Panc1 (cell line): ENCODE results near the gene PSMA2. TPM values are rescaled to one million over a fixed set of nuclear protein-coding genes. Genes with fewer than 3 reads are reported as not detected.

Experiments
- ATAC-seq: fragments of 200-7000 bp; cut with Tn5 transposase; 2 replicates; pipeline ENCODE4 v1.9.1; 2020; ENCODE audit warnings: mild to moderate bottlenecking, moderate library complexity
- BruUV-seq: library from RNA; stranded (reverse); fragments of 400-500 nt; replicated peaks from 2 replicates; lab custom pipeline; 2021; lab: Mats Ljungman, UMichigan
- CTCF ChIA-PET: fragments of 300-600 bp; sonication (Branson Sonifier 250); formaldehyde crosslinking; loops from one replicate; lab custom pipeline; 2022; ENCODE audit warnings: antibody characterized with exemption; lab: Charles Lee
- POLR2A ChIA-PET: fragments of 300-600 bp; sonication (Branson Sonifier 250); formaldehyde crosslinking; loops from one replicate; lab custom pipeline; 2022; ENCODE audit warnings: antibody characterized with exemption; lab: Charles Lee
- DNase-seq: peaks from one replicate; pipeline ENCODE4 v3.0.0-alpha.2; 2010; ENCODE audit warnings: low read depth, low spot score
- H3K27ac ChIP-seq: 2 replicates; pipeline ENCODE4 v1.5.1; 2011; ENCODE audit warnings: mild to moderate bottlenecking, low read length, inconsistent platforms
- H3K27me3 ChIP-seq: fragments of 200-500 bp; sonication (Bioruptor generic); 2 replicates; pipeline ENCODE4 v1.6.0; 2014; ENCODE audit warnings: low read length, inconsistent platforms; ENCODE audit not compliant: control insufficient read depth, insufficient read depth
- H3K36me3 ChIP-seq: fragments of 200-500 bp; sonication (Bioruptor generic); 2 replicates; pipeline ENCODE4 v1.5.1; 2014; ENCODE audit warnings: inconsistent platforms, mild to moderate bottlenecking, low read length, moderate library complexity; ENCODE audit not compliant: control insufficient read depth, insufficient read depth
- H3K4me1 ChIP-seq: 2 replicates; pipeline ENCODE4 v1.5.1; 2011; ENCODE audit warnings: inconsistent platforms, mild to moderate bottlenecking, low read length, moderate library complexity; ENCODE audit not compliant: control insufficient read depth, insufficient read depth
- H3K4me3 ChIP-seq, 2 experiments: 2 replicates each; pipeline ENCODE4 v1.5.1; 2011 to 2012; ENCODE audit warnings: low read depth in 2 of 2, low read length in 2 of 2, mild to moderate bottlenecking in 2 of 2, inconsistent platforms in 1 of 2, moderate library complexity in 1 of 2
- H3K9me3 ChIP-seq: fragments of 200-500 bp; sonication (Bioruptor generic); 2 replicates; pipeline ENCODE4 v1.5.1; 2014; ENCODE audit warnings: low read depth, mild to moderate bottlenecking, inconsistent platforms, low read length, moderate library complexity; ENCODE audit not compliant: control insufficient read depth, insufficient read depth
- POLR2AphosphoS5 ChIP-seq: IDR thresholded peaks from 2 replicates; pipeline ENCODE4 v1.6.1; 2012; ENCODE audit warnings: mild to moderate bottlenecking, low read depth, low read length, moderate library complexity
- REST ChIP-seq, 2 experiments: IDR thresholded peaks; 2 replicates each; pipeline ENCODE4 v1.6.1; 2011 to 2012; ENCODE audit warnings: low read depth in 2 of 2, control low read depth in 1 of 2, low read length in 1 of 2, mild to moderate bottlenecking in 1 of 2, moderate library complexity in 1 of 2; ENCODE audit not compliant: insufficient read depth in 1 of 2
- SIN3A ChIP-seq: IDR thresholded peaks from 2 replicates; pipeline ENCODE4 v1.6.1; 2012; ENCODE audit warnings: low read depth, mild to moderate bottlenecking, low read length, moderate library complexity, borderline replicate concordance; ENCODE audit not compliant: insufficient read depth
- TCF7L2 ChIP-seq: IDR thresholded peaks from 2 replicates; pipeline ENCODE4 v1.6.1; 2011; ENCODE audit warnings: mild to moderate bottlenecking, low read depth, low read length, inconsistent platforms
- in situ Hi-C: cut with HindIII; loops from 2 replicates; pipeline ENCODE4 v1.10.0; 2016; ENCODE audit warnings: low sequenced_read_pairs, low pct_unique_long_range_greater_than_20kb
- intact Hi-C: fragments of 100-400 bp; cut with micrococcal nuclease; formaldehyde crosslinking; loops from one replicate; pipeline ENCODE4 v1.10.0; 2022; ENCODE audit not compliant: unreplicated experiment
- total RNA-seq: library from RNA; stranded (reverse); gene quantifications from one replicate; pipeline ENCODE4 v1.2.1, GENCODE V29; 2021; ENCODE audit not compliant: unreplicated experiment
- TF ChIP-seq, protein P1 (sequence below): fragments of 450-650 bp; IDR thresholded peaks from 2 replicates; pipeline ENCODE4 v1.5.1; 2017; ENCODE audit warnings: mild to moderate bottlenecking

The PSMA2 gene
- total RNA-seq, 1 experiment from 2014 or later = 180 TPM

- ChIA-PET CTCF (no interaction called here), POLR2A (no interaction called here)
- H3K36me3 ChIP-seq = no peaks in the 10 kb centered on the region
- no peak overlapping the region for H3K27ac ChIP-seq
- in situ Hi-C loops = no loop called here
- ATAC-seq = no peak
- BruUV-seq = no TSS peak
- H3K9me3 ChIP-seq = peaks cover 2% of the 10 kb centered on the region; the same call in 1 of the 2 replicates
- no peaks in the 10 kb centered on the region for H3K4me1 ChIP-seq
- peaks cover 5% of the 10 kb centered on the region; the same call in 1 of the 2 replicates for H3K27me3 ChIP-seq
- DNase-seq = no peak
- intact Hi-C loops = no loop called here
- no peak overlapping the region for H3K4me3 ChIP-seq
- no peak for TF ChIP-seq REST (IDR thresholded peaks at IDR 0.05; ENCODE audit: insufficient read depth in 1 of 2, low read depth in 2 of 2, low read length in 1 of 2)
- no peak for TF ChIP-seq POLR2AphosphoS5
- TF ChIP-seq, protein P1, sequence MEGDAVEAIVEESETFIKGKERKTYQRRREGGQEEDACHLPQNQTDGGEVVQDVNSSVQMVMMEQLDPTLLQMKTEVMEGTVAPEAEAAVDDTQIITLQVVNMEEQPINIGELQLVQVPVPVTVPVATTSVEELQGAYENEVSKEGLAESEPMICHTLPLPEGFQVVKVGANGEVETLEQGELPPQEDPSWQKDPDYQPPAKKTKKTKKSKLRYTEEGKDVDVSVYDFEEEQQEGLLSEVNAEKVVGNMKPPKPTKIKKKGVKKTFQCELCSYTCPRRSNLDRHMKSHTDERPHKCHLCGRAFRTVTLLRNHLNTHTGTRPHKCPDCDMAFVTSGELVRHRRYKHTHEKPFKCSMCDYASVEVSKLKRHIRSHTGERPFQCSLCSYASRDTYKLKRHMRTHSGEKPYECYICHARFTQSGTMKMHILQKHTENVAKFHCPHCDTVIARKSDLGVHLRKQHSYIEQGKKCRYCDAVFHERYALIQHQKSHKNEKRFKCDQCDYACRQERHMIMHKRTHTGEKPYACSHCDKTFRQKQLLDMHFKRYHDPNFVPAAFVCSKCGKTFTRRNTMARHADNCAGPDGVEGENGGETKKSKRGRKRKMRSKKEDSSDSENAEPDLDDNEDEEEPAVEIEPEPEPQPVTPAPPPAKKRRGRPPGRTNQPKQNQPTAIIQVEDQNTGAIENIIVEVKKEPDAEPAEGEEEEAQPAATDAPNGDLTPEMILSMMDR = no peak
- no peak for TF ChIP-seq TCF7L2
- TF ChIP-seq SIN3A = no peak
Measured at GRCh38 chr7:42961170-42961569, 29.2 kb upstream of the PSMA2 start.

GRCh38 chr7:42960762-42961161, 28.8 kb upstream of the PSMA2 start:
- H3K27me3 ChIP-seq = peaks cover 5% of the 10 kb centered on the region; the same call in 1 of the 2 replicates
- intact Hi-C loops (no loop called here), in situ Hi-C loops (no loop called here)
- no peak overlapping the region for H3K27ac ChIP-seq
- no peak overlapping the region for H3K4me3 ChIP-seq
- no peaks in the 10 kb centered on the region for H3K36me3 ChIP-seq
- peaks cover 3% of the 10 kb centered on the region; the same call in 1 of the 2 replicates for H3K9me3 ChIP-seq
- no peak for TF ChIP-seq TCF7L2
- TF ChIP-seq POLR2AphosphoS5 = no peak
- TF ChIP-seq REST (IDR thresholded peaks at IDR 0.05; ENCODE audit: insufficient read depth in 1 of 2, low read depth in 2 of 2, low read length in 1 of 2) = no peak
- TF ChIP-seq, protein P1 = no peak
- no peak for TF ChIP-seq SIN3A
- no peaks in the 10 kb centered on the region for H3K4me1 ChIP-seq
- ATAC-seq (no peak), DNase-seq (no peak)
- ChIA-PET CTCF (no interaction called here), POLR2A (no interaction called here)
- no TSS peak for BruUV-seq
